Transverse colon (tissue), 4 donors: ENCODE measurements around the gene FAIM2. TPM values are rescaled to one million over a fixed set of nuclear protein-coding genes. Genes with fewer than 3 reads are reported as not detected.

Source experiments
- DNase-seq: peaks from one replicate; pipeline ENCODE4 v3.0.0-alpha.2; 2019
- H3K27ac ChIP-seq, 4 donors: fragments of 200-600 bp; sonication (generic); 2 replicates each; pipeline ENCODE4 v1.5.1; 2016 to 2018; ENCODE audit warnings: inconsistent platforms in 4 of 4
- H3K27me3 ChIP-seq: fragments of 200-600 bp; sonication (generic); 2 replicates; pipeline ENCODE4 v1.5.1; 2017; ENCODE audit warnings: inconsistent platforms
- H3K36me3 ChIP-seq, 4 donors: fragments of 200-600 bp; sonication (generic); 2 replicates each; pipeline ENCODE4 v1.5.1; 2017 to 2019; ENCODE audit warnings: inconsistent platforms in 4 of 4
- H3K4me1 ChIP-seq, 4 donors: fragments of 200-600 bp; sonication (generic); 2 replicates each; pipeline ENCODE4 v1.5.1; 2017 to 2020; ENCODE audit warnings: inconsistent platforms in 4 of 4
- H3K4me3 ChIP-seq, 4 donors: fragments of 200-600 bp; sonication (generic); 1 replicate in 1 of 4; 2 replicates in 3 of 4; pipeline versions ENCODE4 v1.5.1 to v1.6.1; 2017 to 2019; ENCODE audit warnings: inconsistent platforms in 4 of 4
- H3K9me3 ChIP-seq, 2 donors: fragments of 200-600 bp; sonication (generic); 2 replicates each; pipeline ENCODE4 v1.5.1; 2017 to 2019; ENCODE audit warnings: inconsistent platforms in 2 of 2
- EP300 ChIP-seq: sonication (generic); formaldehyde crosslinking; IDR thresholded peaks from one replicate; pipeline ENCODE4 v1.6.1; 2017; ENCODE audit warnings: antibody characterized with exemption, low read depth
- POLR2A ChIP-seq: fragments of 450-650 bp; IDR thresholded peaks from one replicate; pipeline ENCODE4 v1.6.1; 2016; ENCODE audit warnings: antibody characterized with exemption, mild to moderate bottlenecking, moderate library complexity
- POLR2AphosphoS5 ChIP-seq, 3 donors: sonication (generic); formaldehyde crosslinking; IDR thresholded peaks; one replicate each; pipeline ENCODE4 v1.6.1; 2016; ENCODE audit warnings: antibody characterized with exemption in 3 of 3
- WGBS, 2 donors: methylation state at CpG; one replicate each; pipeline ENCODE4 v1.1.5; 2018; ENCODE audit warnings: low coverage in 1 of 2; 5-methylcytosine and 5-hydroxymethylcytosine counted together
- in situ Hi-C, 4 donors: fragments of 200-750 bp; cut with MboI; loops; one replicate each; pipeline versions ENCODE4 v1.15.0 to v1.15.1; 2017; ENCODE audit warnings: low sequenced_read_pairs in 3 of 4, low pct_ligation_motif_present in 1 of 4, low pct_unique_long_range_greater_than_20kb in 1 of 4
- intact Hi-C: fragments of 100-400 bp; cut with DNase I; formaldehyde crosslinking; loops from one replicate; pipeline ENCODE4 v1.15.1; 2023; ENCODE audit warnings: low total_unique reads
- total RNA-seq, 4 donors: library from RNA; depleted of rRNA; stranded (reverse); fragments of >200 nt; gene quantifications; one replicate each; pipeline ENCODE4 v1.1.0, GENCODE V29; 2016
- TF ChIP-seq, protein P1 (sequence below), 5 experiments: fragments of 200-600 bp in 3 of 5; fragments of 450-650 bp in 2 of 5; sonication (generic) in 3 of 5; IDR thresholded peaks; 1 replicate in 2 of 5; 2 replicates in 3 of 5; pipeline ENCODE4 v1.5.1; 2016 to 2017; ENCODE audit warnings: antibody characterized with exemption in 5 of 5, inconsistent platforms in 3 of 5, mild to moderate bottlenecking in 2 of 5, moderate library complexity in 1 of 5

The FAIM2 gene
- total RNA-seq, 4 donors from 2014 or later: 1.5 to 2.8 (median 2.5) TPM

DNA sequence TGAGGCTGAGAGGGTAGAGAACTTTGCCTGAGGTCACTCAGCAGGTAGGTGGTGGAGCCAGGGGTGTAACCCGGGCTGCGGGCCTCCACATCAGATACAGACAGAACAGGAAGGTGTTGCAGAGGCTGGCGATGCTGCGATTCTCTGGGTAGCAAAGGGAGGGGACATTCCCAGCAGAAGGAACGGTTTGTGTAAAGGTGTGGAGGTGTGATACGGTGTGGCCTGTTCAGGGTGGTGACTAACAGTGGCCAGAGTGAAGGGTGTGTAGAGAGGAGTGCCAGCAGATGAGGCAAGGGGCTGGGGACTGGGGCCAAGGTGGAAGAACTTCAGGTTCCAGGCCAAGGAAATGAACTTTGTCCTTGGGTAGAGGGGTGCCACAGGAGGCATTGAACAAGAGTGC is 18.2 kb upstream of the FAIM2 start:
- DNase-seq: no peak
- intact Hi-C loops: no loop called here
- Histone ChIP-seq H3K36me3 (no peaks in the 10 kb centered on the region), H3K27me3 (no peaks in the 10 kb centered on the region), H3K4me1 (no peaks in the 10 kb centered on the region), H3K9me3 (no peaks in the 10 kb centered on the region), H3K27ac (no peak overlapping the region), H3K4me3 (no peak overlapping the region)
- in situ Hi-C loops: no loop called here
- TF ChIP-seq POLR2A (no peak), EP300 (no peak), POLR2AphosphoS5 (IDR thresholded peaks at IDR 0.05) (no peak)
- TF ChIP-seq, protein P1, sequence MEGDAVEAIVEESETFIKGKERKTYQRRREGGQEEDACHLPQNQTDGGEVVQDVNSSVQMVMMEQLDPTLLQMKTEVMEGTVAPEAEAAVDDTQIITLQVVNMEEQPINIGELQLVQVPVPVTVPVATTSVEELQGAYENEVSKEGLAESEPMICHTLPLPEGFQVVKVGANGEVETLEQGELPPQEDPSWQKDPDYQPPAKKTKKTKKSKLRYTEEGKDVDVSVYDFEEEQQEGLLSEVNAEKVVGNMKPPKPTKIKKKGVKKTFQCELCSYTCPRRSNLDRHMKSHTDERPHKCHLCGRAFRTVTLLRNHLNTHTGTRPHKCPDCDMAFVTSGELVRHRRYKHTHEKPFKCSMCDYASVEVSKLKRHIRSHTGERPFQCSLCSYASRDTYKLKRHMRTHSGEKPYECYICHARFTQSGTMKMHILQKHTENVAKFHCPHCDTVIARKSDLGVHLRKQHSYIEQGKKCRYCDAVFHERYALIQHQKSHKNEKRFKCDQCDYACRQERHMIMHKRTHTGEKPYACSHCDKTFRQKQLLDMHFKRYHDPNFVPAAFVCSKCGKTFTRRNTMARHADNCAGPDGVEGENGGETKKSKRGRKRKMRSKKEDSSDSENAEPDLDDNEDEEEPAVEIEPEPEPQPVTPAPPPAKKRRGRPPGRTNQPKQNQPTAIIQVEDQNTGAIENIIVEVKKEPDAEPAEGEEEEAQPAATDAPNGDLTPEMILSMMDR (IDR thresholded peaks at IDR 0.05): no peak
- 59 to 64% methylated on average over 6 of the region's 6 CpGs for WGBS, 2 donors

DNA sequence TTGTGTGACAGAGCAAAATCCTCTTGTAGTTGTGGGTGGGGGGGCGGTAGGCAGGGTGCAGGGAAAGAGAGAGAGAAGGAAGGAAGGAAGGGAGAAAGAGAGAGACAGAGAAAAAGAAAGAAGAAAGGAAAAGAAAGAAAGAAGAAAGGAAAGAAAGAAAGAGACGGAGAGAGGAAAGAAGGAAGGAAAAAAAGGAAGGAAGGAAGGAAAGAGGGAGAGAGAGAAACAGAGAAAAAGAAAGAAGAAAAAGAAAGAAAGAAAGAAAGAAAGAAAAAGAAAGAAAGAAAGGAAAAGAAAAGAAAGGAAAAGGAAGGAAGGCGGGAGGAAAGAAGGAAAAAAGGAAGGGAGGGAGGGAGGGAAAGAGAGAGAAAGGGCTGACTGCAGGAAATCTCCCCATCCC is 17.6 kb upstream of the FAIM2 start:
- TF ChIP-seq, protein P1 (IDR thresholded peaks at IDR 0.05): no peak
- no peak for TF ChIP-seq POLR2A
- TF ChIP-seq EP300: no peak
- TF ChIP-seq POLR2AphosphoS5 (IDR thresholded peaks at IDR 0.05): no peak
- WGBS, 2 donors: 60 to 73% methylated on average over 3 of the region's 3 CpGs
- H3K36me3 ChIP-seq: no peaks in the 10 kb centered on the region
- no peaks in the 10 kb centered on the region for H3K27me3 ChIP-seq
- H3K4me3 ChIP-seq: no peak overlapping the region
- H3K9me3 ChIP-seq: no peaks in the 10 kb centered on the region
- no peaks in the 10 kb centered on the region for H3K4me1 ChIP-seq
- in situ Hi-C loops (no loop called here), intact Hi-C loops (no loop called here)
- H3K27ac ChIP-seq: no peak overlapping the region
- DNase-seq: no peak

DNA sequence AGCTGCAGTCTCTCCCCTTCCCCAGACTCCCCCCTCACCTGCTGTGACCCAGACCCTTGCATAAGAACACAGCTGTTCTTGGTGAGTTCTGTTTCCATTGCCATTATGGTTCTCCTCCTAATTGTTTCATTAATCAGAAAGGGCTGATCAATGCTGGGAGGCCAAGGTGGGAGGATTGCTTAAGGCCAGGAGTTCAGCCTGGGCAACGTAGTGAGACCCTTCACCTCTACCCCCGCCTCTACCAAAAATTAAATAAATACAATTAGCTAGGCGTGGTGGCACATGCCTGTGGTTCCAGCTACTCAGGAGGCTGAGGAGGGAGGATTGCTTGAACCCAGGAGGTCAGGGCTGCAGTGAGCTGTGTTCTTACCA is 17.2 kb upstream of the FAIM2 start:
- H3K36me3 ChIP-seq: no peaks in the 10 kb centered on the region
- no peak for TF ChIP-seq POLR2AphosphoS5 (IDR thresholded peaks at IDR 0.05)
- TF ChIP-seq, protein P1 (IDR thresholded peaks at IDR 0.05): no peak
- TF ChIP-seq POLR2A: no peak
- TF ChIP-seq EP300: no peak
- H3K4me3 ChIP-seq: no peak overlapping the region
- H3K27me3 ChIP-seq: no peaks in the 10 kb centered on the region
- intact Hi-C loops: no loop called here
- in situ Hi-C loops: no loop called here
- WGBS, 2 donors: 70% methylated on average over 3 of the region's 3 CpGs; no CpG with 5 or more reads in 1 of the 2 donors
- H3K27ac ChIP-seq: no peak overlapping the region
- H3K9me3 ChIP-seq: no peaks in the 10 kb centered on the region
- H3K4me1 ChIP-seq: no peaks in the 10 kb centered on the region
- DNase-seq: no peak

DNA sequence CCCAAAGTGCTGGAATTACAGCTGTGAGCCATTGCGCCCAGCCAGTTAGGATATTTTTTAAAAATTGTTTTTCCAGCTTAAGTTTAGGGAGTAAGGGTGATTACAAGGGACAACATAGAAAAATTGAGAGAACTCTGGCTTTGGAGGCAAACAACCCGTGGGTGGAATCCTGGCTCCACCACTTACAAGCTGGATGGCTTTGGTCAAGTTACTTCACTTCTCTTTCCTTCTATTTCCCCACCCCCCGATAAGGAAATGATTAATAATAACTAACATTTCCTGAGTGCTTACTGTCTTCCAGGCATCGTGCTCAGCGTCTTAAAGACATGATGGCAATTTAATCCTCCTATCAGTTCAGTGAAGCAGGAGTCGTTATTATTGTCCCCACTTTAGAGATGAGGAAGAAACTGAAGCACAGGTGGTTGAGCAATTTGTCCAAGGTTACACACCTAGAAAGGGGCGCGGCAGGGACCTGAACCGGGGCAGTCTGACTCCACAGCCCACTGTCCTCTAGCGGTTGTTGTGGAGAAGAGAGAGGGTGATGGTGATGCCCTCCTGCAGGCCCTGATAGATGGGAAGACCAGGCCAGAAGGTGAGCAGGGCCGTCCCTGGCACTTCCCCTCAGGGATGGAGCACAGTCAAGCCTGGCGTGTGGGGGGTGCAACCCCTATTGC is 16.7 kb upstream of the FAIM2 start:
- Histone ChIP-seq H3K27ac (no peak overlapping the region), H3K9me3 (no peaks in the 10 kb centered on the region), H3K4me3 (no peak overlapping the region), H3K4me1 (no peaks in the 10 kb centered on the region), H3K36me3 (no peaks in the 10 kb centered on the region), H3K27me3 (no peaks in the 10 kb centered on the region)
- in situ Hi-C loops (no loop called here), intact Hi-C loops (no loop called here)
- TF ChIP-seq POLR2A: no peak
- TF ChIP-seq POLR2AphosphoS5 (IDR thresholded peaks at IDR 0.05): no peak
- TF ChIP-seq, protein P1 (IDR thresholded peaks at IDR 0.05): no peak
- no peak for TF ChIP-seq EP300
- 48 to 57% methylated on average over 10 to 12 of the region's 12 CpGs for WGBS, 2 donors
- DNase-seq: no peak
